Measurements from ENCODE around the gene ZFP37. TPM values are rescaled to one million over a fixed set of nuclear protein-coding genes. Genes with fewer than 3 reads are reported as not detected.

ZFP37 gene
- total RNA-seq, 1 experiment from 2014 or later = not detected

Other genes with a start within 250 kb of the ZFP37 start
- not detected in 2 replicates for gene SLC46A2, start 165.8 kb downstream of the ZFP37 start, total RNA-seq (2014; rRNA removed; shearing (Covaris generic))
- not detected in 2 replicates for gene ZNF883, start 44.5 kb downstream of the ZFP37 start, total RNA-seq (2014; rRNA removed; shearing (Covaris generic))
- 1.8 and 3.4 TPM in 2 replicates for gene SLC31A2, start 94.3 kb upstream of the ZFP37 start, total RNA-seq (2014; rRNA removed; shearing (Covaris generic))
- gene FKBP15, start 164.6 kb upstream of the ZFP37 start, total RNA-seq (2014; rRNA removed; shearing (Covaris generic)) = 14.7 and 16.0 TPM in 2 replicates
- gene SLC31A1, start 164.8 kb upstream of the ZFP37 start, total RNA-seq (2014; rRNA removed; shearing (Covaris generic)) = 13.4 TPM in 2 replicates
- gene CDC26, start 218.8 kb upstream of the ZFP37 start, total RNA-seq (2014; rRNA removed; shearing (Covaris generic)) = 20.2 and 22.6 TPM in 2 replicates
- 21.3 and 21.8 TPM in 2 replicates for gene PRPF4, start 218.9 kb upstream of the ZFP37 start, total RNA-seq (2014; rRNA removed; shearing (Covaris generic))
- gene RNF183, start 246.7 kb upstream of the ZFP37 start, total RNA-seq (2014; rRNA removed; shearing (Covaris generic)) = 6.1 and 7.1 TPM in 2 replicates